ENCODE data around the gene TNFRSF8.

Gene TNFRSF8

GRCh38 chr1:12144969-12145368 lies 81.9 kb downstream of the TNFRSF8 start:
- DNase-seq (ENCODE audit: low read depth): no peak
- in situ Hi-C loops (cut with HindIII; ENCODE audit: low sequenced_read_pairs): no loop called here
- no peak overlapping the region for H3K4me3 ChIP-seq (ENCODE audit: low read depth, low read length)
- no peak for TF ChIP-seq CTCF (IDR thresholded peaks at IDR 0.05; ENCODE audit: low read depth, low read length, missing control alignments)

- in situ Hi-C loops (cut with HindIII; ENCODE audit: low sequenced_read_pairs): no loop called here
- DNase-seq (ENCODE audit: low read depth): no peak
- no peak for TF ChIP-seq CTCF (IDR thresholded peaks at IDR 0.05; ENCODE audit: low read depth, low read length, missing control alignments)
- no peak overlapping the region for H3K4me3 ChIP-seq (ENCODE audit: low read depth, low read length)
Measured at GRCh38 chr1:12145616-12146342, 82.7 kb downstream of the TNFRSF8 start.

- no peak overlapping the region for H3K4me3 ChIP-seq (ENCODE audit: low read depth, low read length)
- in situ Hi-C loops (cut with HindIII; ENCODE audit: low sequenced_read_pairs): no loop called here
- no peak for TF ChIP-seq CTCF (IDR thresholded peaks at IDR 0.05; ENCODE audit: low read depth, low read length, missing control alignments)
- DNase-seq (ENCODE audit: low read depth): no peak
Measured at GRCh38 chr1:12146343-12147112, 83.4 kb downstream of the TNFRSF8 start.

- no peak overlapping the region for H3K4me3 ChIP-seq (ENCODE audit: low read depth, low read length)
- no peak for DNase-seq (ENCODE audit: low read depth)
- in situ Hi-C loops (cut with HindIII; ENCODE audit: low sequenced_read_pairs): no loop called here
- no peak for TF ChIP-seq CTCF (IDR thresholded peaks at IDR 0.05; ENCODE audit: low read depth, low read length, missing control alignments)
Measured at GRCh38 chr1:12147201-12147701, 84.1 kb downstream of the TNFRSF8 start.

- no peak for TF ChIP-seq CTCF (IDR thresholded peaks at IDR 0.05; ENCODE audit: low read depth, low read length, missing control alignments)
- in situ Hi-C loops (cut with HindIII; ENCODE audit: low sequenced_read_pairs): no loop called here
- no peak overlapping the region for H3K4me3 ChIP-seq (ENCODE audit: low read depth, low read length)
- no peak for DNase-seq (ENCODE audit: low read depth)
Measured at GRCh38 chr1:12148160-12148957, 85.3 kb downstream of the TNFRSF8 start.
